Measurements from ENCODE around the gene KCTD2.
"Not testable (repeated sequence)": the region's sequence is repeated elsewhere in the genome, so short reads cannot be mapped to it uniquely, and the experiment has no call there.

Gene KCTD2, protein sequence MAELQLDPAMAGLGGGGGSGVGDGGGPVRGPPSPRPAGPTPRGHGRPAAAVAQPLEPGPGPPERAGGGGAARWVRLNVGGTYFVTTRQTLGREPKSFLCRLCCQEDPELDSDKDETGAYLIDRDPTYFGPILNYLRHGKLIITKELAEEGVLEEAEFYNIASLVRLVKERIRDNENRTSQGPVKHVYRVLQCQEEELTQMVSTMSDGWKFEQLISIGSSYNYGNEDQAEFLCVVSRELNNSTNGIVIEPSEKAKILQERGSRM

GRCh38 chr17:75046407-75047289 is at the start of gene KCTD2, which contains the start of gene ATP5PD:
TSS of gene KCTD2 (plus strand) at chr17:75047225. CDS start at chr17:75047251, 26 bp downstream.
TSS of gene ATP5PD (minus strand) at chr17:75046969. CDS start at chr17:75042650, 4,319 bp downstream.
- intact Hi-C loops (cut with DNase I): no loop called here
- DNase-seq: peak; percentile 90 to 99 (median 96)

GRCh38 chr17:74998783-74999182 is 48.2 kb upstream of the KCTD2 start:
- DNase-seq: no peak
- intact Hi-C loops (cut with DNase I): no loop called here

DNA sequence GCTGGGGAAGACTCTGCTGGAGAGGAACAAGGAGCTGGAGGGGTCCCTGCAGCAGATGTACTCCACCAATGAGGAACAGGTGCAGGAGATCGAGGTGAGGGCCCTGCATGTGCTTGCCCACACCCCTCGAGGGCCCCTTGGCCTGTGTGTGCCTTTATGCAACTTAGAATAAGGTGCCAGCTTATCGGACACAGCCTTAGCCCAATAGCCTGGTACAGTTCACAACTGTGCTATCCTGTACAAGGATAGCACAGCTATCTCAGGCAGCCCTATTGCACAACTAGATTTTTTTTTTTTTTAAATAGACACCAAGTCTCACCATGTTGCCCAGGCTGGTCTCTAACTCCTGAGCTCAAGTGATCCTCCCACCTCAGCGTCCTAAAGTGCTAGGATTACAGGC is 47.5 kb upstream of the KCTD2 start:
- intact Hi-C loops (cut with DNase I): no loop called here
- DNase-seq: no peak

- intact Hi-C loops (cut with DNase I): no loop called here
- DNase-seq: no peak
These were observed 44.8 kb upstream of the KCTD2 start for GRCh38 chr17:75001915-75002843.

DNA sequence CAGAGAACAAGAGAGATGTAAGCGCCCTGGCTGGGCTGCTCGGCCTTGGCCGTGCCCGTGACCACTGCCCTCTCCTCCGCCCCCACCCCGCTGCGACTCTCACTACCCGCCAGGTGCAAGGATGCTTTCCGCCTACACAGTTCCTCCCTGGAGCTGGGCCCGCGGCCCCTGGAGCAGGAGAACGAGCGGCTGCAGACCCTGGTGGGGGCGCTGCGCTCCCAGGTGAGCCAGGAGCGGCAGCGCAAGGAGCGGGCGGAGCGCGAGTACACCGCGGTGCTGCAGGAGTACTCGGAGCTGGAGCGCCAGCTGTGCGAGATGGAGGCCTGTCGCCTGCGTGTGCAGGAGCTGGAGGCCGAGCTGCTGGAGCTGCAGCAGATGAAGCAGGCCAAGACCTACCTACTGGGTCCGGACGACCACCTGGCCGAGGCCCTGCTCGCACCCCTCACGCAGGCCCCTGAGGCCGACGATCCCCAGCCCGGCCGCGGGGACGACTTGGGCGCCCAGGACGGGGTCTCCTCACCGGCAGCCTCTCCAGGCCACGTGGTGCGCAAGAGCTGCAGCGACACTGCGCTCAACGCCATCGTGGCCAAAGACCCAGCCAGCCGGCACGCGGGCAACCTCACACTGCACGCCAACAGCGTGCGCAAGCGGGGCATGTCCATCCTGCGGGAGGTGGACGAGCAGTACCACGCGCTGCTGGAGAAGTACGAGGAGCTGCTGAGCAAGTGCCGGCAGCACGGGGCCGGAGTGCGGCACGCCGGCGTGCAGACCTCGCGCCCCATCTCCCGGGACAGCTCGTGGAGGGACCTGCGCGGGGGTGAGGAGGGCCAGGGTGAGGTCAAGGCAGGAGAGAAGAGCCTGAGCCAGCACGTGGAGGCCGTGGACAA is 43.7 kb upstream of the KCTD2 start:
- no peak for DNase-seq
- intact Hi-C loops (cut with DNase I): no loop called here

DNA sequence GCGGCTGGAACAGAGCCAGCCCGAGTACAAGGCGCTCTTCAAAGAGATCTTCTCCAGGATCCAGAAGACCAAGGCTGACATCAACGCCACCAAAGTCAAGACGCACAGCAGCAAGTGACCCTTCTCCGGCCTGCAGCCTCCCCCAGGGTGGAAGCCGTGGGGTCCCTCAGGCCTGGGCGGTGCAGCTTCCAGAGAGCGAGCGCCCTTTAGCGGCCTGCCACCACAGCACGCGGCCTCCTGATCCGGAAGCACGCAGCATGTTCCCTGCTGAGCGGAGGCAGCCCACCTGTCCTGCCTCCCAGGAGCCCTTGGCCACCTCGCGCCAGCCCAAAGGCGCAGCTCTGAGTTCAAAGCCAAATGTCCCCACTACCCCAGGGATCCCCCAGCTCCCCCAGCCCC is 43.1 kb upstream of the KCTD2 start:
- DNase-seq: no peak
- intact Hi-C loops (cut with DNase I): no loop called here

DNA sequence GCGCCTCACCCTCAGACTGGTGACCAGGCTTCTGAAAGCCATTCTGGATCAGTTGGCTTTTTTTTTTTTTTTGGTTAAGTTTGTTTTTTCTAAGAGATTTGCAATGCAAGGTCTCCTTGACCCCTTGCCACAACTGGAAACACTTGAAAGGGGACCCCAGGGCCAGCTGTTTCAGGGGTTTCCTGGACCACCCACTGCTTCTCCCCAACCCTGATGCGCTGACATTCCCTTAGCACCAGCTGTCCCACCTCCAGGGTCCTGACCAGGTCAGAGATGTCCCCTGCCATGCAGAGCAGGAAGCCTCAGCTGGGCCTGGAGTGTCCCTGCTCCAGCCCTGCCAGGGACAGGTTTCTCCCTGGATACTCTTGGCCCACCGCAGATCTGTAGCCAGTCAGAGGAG is 42.7 kb upstream of the KCTD2 start:
- DNase-seq: no peak
- intact Hi-C loops (cut with DNase I): no loop called here

DNA sequence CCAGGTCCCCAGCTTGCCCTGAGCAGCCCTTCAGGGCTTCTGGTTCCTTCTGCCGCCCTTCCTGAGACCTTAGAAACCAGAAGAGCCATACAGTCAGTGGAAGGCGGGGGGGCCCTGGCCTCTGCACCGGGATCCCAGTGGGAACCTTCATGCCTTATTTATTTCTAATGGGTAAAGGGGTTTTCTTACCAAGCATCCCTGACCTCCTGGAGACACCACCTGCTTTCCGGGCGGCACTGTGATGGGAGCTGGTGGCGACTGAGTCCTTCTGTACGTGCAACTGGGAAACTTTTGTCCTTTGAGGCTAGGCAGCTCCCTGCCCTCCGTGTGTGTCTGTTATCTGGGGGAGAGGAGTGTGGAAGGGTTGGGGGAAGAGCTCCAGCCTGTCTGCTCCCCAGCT is 41.7 kb upstream of the KCTD2 start:
- intact Hi-C loops (cut with DNase I): no loop called here
- no peak for DNase-seq

- intact Hi-C loops (cut with DNase I); DNase-seq: not testable (repeated sequence)
These were observed 40.9 kb upstream of the KCTD2 start for GRCh38 chr17:75006084-75006483.

DNA sequence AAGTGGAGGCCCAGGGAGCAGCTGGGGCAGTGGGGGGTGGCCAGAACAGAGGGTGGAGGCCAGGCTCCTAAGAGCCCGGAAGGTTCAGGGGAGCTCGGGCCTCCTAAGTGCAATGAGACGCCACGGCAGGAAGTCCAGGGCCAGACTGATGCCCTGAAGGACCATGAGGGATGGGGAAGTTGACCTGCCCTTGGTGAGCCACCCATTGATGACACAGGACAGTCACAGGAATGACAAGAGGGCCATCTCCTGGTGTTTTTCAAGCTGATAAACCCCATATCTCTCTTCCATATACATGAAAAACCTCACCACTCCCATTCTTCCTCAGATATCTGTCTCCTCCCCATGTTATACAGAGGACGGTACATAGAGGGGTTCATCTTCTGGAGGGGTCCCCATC is 40.4 kb upstream of the KCTD2 start:
- intact Hi-C loops (cut with DNase I): no loop called here
- DNase-seq: no peak

DNA sequence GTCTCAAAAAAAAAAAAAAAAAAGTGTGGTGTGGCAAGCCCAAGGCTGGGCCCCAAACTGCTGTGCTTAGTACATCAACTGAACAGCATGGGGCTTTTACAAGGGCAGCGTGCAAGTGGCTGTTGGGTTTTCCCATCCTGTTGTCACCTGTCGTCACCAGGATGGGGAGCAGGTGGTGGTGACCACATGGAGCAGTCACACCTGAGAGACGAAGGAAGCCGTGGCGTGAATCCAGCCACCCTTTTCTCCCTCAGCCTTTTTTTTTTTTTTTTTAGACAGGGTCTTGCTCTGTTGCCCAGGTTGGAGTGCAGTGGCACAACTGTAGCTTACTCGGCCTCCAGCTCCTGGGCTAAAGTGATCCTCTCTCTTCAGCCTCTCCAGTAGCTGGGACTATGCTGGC is 38.7 kb upstream of the KCTD2 start:
- intact Hi-C loops (cut with DNase I): no loop called here

GRCh38 chr17:75009139-75009724 is 37.8 kb upstream of the KCTD2 start:
- intact Hi-C loops (cut with DNase I): no loop called here

More for the DNA sequence above, 38.7 kb upstream of the KCTD2 start:
- no peak for DNase-seq

GRCh38 chr17:75010683-75011400 is 36.2 kb upstream of the KCTD2 start:
- DNase-seq: no peak
- intact Hi-C loops (cut with DNase I): no loop called here

More at GRCh38 chr17:75009139-75009724, 37.8 kb upstream of the KCTD2 start:
- DNase-seq: no peak

DNA sequence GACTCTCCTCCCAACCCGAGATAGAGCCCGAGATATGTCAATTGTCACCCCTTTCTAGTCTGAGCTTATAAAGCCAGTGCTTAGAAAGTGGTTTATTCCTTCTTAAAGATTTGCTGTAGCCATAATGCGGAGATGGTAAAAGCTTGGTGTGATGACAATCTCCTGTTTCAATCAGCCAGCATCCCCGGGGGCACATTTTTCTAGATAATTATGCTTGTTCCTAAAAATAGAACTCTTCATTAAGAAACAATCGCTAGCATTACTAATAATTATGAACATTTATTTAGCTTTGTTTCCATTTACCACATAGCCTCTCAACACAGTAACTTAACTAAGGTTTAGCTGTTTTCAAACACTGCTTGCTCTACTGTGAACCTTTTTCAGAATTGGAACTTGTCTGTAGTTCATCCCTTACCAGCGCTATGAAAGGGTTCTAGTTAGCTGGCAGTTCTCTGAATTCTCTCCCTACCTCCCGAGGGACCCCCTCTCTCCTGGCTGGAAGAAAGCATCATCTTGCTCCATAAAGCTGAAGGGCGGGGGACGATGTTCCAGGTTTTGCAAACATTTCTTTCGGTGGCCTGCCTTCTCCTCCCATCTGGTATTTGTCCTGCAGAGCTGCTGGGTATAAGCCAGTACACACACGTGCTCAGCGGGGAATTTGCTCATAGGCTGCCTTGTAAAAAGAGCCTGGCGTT is 35.5 kb upstream of the KCTD2 start:
- DNase-seq: peak; percentile 27 to 88 (median 69)
- intact Hi-C loops (cut with DNase I): no loop called here

GRCh38 chr17:75012096-75012345 is 35.0 kb upstream of the KCTD2 start:
- intact Hi-C loops (cut with DNase I): no loop called here
- no peak for DNase-seq

DNA sequence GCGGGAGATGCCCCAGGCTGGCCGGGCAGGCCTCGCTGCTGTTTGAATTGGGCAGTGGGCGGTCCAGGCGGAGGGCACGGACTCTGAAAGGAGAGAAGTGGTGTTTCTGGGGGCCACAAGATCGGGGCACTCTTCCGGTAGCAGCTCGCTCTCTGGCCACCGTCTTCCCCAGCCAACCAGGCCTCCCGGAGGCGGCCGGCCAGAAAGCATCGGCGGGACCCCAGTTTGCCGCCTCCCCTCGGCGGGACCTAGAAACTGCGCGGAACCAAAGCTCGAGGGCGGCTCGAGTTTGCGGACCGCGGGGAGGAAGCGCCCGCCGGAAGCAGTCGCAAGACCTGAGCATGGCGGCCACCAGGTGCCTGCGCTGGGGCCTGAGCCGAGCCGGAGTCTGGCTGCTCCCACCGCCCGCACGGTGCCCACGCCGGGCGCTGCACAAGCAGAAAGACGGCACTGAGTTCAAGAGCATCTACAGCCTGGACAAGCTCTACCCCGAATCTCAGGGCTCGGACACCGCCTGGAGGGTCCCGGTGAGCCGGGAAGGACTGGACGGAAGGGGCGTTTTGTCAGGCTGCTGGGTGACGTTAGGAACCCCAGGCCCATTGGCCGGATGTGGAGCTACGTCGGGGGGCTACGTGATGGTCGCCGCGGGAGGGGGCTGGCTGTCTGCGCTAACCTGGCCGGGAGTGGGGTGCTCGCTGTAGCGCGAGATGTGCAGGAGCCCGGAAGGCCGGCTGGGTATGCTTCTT is 34.5 kb upstream of the KCTD2 start, which contains the start of gene MRPL58:
Gene MRPL58 (plus strand): TSS at position 325 of the 746 bp plus-strand sequence. CDS start 17 bp downstream, at position 342.
- DNase-seq: peak; percentile 44 to 94 (median 88)
- intact Hi-C loops (cut with DNase I): no loop called here

Measured in head of caudate nucleus (tissue), 42 donors.